ENCODE results near the gene SLC39A11. TPM values are rescaled to one million over a fixed set of nuclear protein-coding genes. Genes with fewer than 3 reads are reported as not detected.

SLC39A11 gene
- total and polyA plus RNA-seq, 4 donors = 18.9 to 44.9 (median 28.2) TPM

DNA sequence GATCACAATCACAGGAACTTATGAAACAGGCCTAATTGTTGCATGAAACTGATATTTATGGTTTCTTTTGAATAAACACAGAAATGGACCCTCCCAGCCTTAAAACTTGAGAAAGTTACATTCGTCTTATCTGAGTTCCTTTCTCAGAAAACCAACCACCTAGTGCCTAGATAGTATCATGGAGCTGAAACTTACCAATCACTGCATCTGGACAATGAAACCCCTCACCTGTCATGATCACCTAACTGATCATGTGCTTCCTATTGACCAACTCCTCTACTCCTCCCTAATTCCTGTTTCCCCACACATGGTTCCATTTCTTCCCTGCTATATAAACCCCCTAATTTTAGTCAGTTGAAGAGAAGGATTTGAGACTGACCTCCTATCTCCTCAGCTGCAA, 216.1 kb downstream of the SLC39A11 start:
- no peak for TF ChIP-seq EGR1 (IDR thresholded peaks at IDR 0.05; ENCODE audit: low read depth in 2 of 2)
- TF ChIP-seq, protein P1, sequence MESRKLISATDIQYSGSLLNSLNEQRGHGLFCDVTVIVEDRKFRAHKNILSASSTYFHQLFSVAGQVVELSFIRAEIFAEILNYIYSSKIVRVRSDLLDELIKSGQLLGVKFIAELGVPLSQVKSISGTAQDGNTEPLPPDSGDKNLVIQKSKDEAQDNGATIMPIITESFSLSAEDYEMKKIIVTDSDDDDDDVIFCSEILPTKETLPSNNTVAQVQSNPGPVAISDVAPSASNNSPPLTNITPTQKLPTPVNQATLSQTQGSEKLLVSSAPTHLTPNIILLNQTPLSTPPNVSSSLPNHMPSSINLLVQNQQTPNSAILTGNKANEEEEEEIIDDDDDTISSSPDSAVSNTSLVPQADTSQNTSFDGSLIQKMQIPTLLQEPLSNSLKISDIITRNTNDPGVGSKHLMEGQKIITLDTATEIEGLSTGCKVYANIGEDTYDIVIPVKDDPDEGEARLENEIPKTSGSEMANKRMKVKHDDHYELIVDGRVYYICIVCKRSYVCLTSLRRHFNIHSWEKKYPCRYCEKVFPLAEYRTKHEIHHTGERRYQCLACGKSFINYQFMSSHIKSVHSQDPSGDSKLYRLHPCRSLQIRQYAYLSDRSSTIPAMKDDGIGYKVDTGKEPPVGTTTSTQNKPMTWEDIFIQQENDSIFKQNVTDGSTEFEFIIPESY (IDR thresholded peaks at IDR 0.05) = no peak
- Histone ChIP-seq H3K9ac (ENCODE audit: low read depth in 1 of 2, low read length in 2 of 2) (no peak overlapping the region), H3K27ac (ENCODE audit: low read depth in 1 of 2, low read length in 2 of 2) (no peak overlapping the region), H3K27me3 (ENCODE audit: control insufficient read depth in 4 of 4, insufficient read depth in 4 of 4, low read length in 3 of 4) (no peaks in the 10 kb centered on the region), H3K9me3 (ENCODE audit: control insufficient read depth in 4 of 4, low read length in 3 of 4) (peaks cover 0 to 17% (median 8%) of the 10 kb centered on the region in 4 donors), H3K4me1 (ENCODE audit: control insufficient read depth in 4 of 4, insufficient read depth in 4 of 4, low read length in 3 of 4) (no peaks in the 10 kb centered on the region), H3K4me3 (ENCODE audit: low read depth in 1 of 3, low read length in 3 of 3) (no peak overlapping the region), H3K36me3 (ENCODE audit: control insufficient read depth in 4 of 4, insufficient read depth in 3 of 4, low read depth in 1 of 4, low read length in 3 of 4) (peaks cover 0 to 5% (median 2%) of the 10 kb centered on the region in 4 donors)
- no peak for DNase-seq (ENCODE audit: low spot score)
- 95% methylated on average over 1 of the region's 1 CpG for WGBS

DNA sequence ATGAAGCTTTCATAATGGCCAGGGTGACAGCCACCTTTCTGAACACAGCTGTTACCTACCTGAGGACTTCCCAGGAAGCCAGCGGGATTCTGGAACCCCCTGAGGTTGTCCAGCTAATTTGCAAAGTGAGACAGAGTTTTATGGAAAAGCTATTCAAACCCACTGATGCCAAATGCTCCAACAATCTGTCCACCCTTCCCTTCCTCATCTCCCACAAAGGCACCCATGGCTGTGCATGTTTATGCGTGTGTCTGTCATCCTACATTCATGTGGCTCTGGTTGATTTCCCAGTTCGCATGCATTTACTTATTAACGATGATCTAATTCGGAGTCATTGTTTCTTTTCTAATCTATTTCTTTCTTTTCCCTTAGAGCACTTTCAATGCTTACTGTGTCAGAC, 217.1 kb downstream of the SLC39A11 start:
- Histone ChIP-seq H3K36me3 (ENCODE audit: control insufficient read depth in 4 of 4, insufficient read depth in 3 of 4, low read depth in 1 of 4, low read length in 3 of 4) (peaks cover 0 to 5% (median 2%) of the 10 kb centered on the region in 4 donors), H3K4me1 (ENCODE audit: control insufficient read depth in 4 of 4, insufficient read depth in 4 of 4, low read length in 3 of 4) (no peaks in the 10 kb centered on the region), H3K9me3 (ENCODE audit: control insufficient read depth in 4 of 4, low read length in 3 of 4) (peaks cover 0 to 17% (median 8%) of the 10 kb centered on the region in 4 donors), H3K27ac (ENCODE audit: low read depth in 1 of 2, low read length in 2 of 2) (no peak overlapping the region), H3K27me3 (ENCODE audit: control insufficient read depth in 4 of 4, insufficient read depth in 4 of 4, low read length in 3 of 4) (no peaks in the 10 kb centered on the region), H3K4me3 (ENCODE audit: low read depth in 1 of 3, low read length in 3 of 3) (no peak overlapping the region), H3K9ac (ENCODE audit: low read depth in 1 of 2, low read length in 2 of 2) (no peak overlapping the region)
- TF ChIP-seq GABPA (IDR thresholded peaks at IDR 0.05 in 1 of 2, conservative IDR thresholded peaks at IDR 0.05 in 1 of 2) = no peak
- no peak for TF ChIP-seq EGR1 (IDR thresholded peaks at IDR 0.05; ENCODE audit: low read depth in 2 of 2)
- no peak for TF ChIP-seq HNF4G (IDR thresholded peaks at IDR 0.05)
- TF ChIP-seq, protein P1 (IDR thresholded peaks at IDR 0.05) = no peak
- no peak for TF ChIP-seq JUND (IDR thresholded peaks at IDR 0.05)
- TF ChIP-seq HNF4A (conservative IDR thresholded peaks at IDR 0.05) = no peak
- TF ChIP-seq, protein P2, sequence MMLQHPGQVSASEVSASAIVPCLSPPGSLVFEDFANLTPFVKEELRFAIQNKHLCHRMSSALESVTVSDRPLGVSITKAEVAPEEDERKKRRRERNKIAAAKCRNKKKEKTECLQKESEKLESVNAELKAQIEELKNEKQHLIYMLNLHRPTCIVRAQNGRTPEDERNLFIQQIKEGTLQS (IDR thresholded peaks at IDR 0.05) = no peak
- TF ChIP-seq FOXA2 (IDR thresholded peaks at IDR 0.05) = no peak
- TF ChIP-seq, protein P3, sequence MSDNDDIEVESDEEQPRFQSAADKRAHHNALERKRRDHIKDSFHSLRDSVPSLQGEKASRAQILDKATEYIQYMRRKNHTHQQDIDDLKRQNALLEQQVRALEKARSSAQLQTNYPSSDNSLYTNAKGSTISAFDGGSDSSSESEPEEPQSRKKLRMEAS (IDR thresholded peaks at IDR 0.05) = no peak
- TF ChIP-seq NR2F2 (IDR thresholded peaks at IDR 0.05) = no peak
- TF ChIP-seq TAF1 (conservative IDR thresholded peaks at IDR 0.05) = no peak
- TF ChIP-seq, protein P4, sequence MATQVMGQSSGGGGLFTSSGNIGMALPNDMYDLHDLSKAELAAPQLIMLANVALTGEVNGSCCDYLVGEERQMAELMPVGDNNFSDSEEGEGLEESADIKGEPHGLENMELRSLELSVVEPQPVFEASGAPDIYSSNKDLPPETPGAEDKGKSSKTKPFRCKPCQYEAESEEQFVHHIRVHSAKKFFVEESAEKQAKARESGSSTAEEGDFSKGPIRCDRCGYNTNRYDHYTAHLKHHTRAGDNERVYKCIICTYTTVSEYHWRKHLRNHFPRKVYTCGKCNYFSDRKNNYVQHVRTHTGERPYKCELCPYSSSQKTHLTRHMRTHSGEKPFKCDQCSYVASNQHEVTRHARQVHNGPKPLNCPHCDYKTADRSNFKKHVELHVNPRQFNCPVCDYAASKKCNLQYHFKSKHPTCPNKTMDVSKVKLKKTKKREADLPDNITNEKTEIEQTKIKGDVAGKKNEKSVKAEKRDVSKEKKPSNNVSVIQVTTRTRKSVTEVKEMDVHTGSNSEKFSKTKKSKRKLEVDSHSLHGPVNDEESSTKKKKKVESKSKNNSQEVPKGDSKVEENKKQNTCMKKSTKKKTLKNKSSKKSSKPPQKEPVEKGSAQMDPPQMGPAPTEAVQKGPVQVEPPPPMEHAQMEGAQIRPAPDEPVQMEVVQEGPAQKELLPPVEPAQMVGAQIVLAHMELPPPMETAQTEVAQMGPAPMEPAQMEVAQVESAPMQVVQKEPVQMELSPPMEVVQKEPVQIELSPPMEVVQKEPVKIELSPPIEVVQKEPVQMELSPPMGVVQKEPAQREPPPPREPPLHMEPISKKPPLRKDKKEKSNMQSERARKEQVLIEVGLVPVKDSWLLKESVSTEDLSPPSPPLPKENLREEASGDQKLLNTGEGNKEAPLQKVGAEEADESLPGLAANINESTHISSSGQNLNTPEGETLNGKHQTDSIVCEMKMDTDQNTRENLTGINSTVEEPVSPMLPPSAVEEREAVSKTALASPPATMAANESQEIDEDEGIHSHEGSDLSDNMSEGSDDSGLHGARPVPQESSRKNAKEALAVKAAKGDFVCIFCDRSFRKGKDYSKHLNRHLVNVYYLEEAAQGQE (IDR thresholded peaks at IDR 0.05) = no peak
- TF ChIP-seq, protein P5, sequence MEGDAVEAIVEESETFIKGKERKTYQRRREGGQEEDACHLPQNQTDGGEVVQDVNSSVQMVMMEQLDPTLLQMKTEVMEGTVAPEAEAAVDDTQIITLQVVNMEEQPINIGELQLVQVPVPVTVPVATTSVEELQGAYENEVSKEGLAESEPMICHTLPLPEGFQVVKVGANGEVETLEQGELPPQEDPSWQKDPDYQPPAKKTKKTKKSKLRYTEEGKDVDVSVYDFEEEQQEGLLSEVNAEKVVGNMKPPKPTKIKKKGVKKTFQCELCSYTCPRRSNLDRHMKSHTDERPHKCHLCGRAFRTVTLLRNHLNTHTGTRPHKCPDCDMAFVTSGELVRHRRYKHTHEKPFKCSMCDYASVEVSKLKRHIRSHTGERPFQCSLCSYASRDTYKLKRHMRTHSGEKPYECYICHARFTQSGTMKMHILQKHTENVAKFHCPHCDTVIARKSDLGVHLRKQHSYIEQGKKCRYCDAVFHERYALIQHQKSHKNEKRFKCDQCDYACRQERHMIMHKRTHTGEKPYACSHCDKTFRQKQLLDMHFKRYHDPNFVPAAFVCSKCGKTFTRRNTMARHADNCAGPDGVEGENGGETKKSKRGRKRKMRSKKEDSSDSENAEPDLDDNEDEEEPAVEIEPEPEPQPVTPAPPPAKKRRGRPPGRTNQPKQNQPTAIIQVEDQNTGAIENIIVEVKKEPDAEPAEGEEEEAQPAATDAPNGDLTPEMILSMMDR (IDR thresholded peaks at IDR 0.05; ENCODE audit: low read depth, low read length, missing input control) = no peak
- TF ChIP-seq RAD21 (IDR thresholded peaks at IDR 0.05) = no peak
- TF ChIP-seq RXRA (IDR thresholded peaks at IDR 0.05) = no peak
- TF ChIP-seq YY1 (IDR thresholded peaks at IDR 0.05) = no peak
- TF ChIP-seq FOXA1 (IDR thresholded peaks at IDR 0.05) = no peak
- no peak for TF ChIP-seq SP1 (IDR thresholded peaks at IDR 0.05)
- 95% methylated on average over 5 of the region's 5 CpGs for WGBS
- no peak for DNase-seq (ENCODE audit: low spot score)
